ENCODE data around the gene MICU2. TPM values are rescaled to one million over a fixed set of nuclear protein-coding genes. Genes with fewer than 3 reads are reported as not detected.

The MICU2 gene
- total and polyA plus RNA-seq, 5 donors from 2014 or later, result 38.8 to 50.5 (median 45.5) TPM

- DNase-seq (peak in 2 of 3 donors; percentile 17 to 39), ATAC-seq (ENCODE audit: low read depth in 2 of 2) (peak; percentile 64 to 82)
- Histone ChIP-seq H3K4me1 (ENCODE audit: control insufficient read depth, insufficient read depth, low read length, poor library complexity, severe bottlenecking) (peaks cover 27% of the 10 kb centered on the region), H3K36me3 (ENCODE audit: control insufficient read depth, insufficient read depth, low read length) (peaks cover 9% of the 10 kb centered on the region), H3K9me3 (ENCODE audit: control insufficient read depth in 2 of 2, low read length in 2 of 2) (peaks cover 4 to 13% of the 10 kb centered on the region in 2 experiments), H3K27ac (ENCODE audit: insufficient read depth, low read length, poor library complexity, severe bottlenecking) (peak overlapping the region; percentile 47), H3K27me3 (ENCODE audit: control insufficient read depth, insufficient read depth, low read length) (no peaks in the 10 kb centered on the region), H3K4me3 (ENCODE audit: low read depth, low read length) (peak overlapping the region; percentile 69)
- H3K4me1 Mint-ChIP-seq, result peaks cover 24 to 60% (median 45%) of the 10 kb centered on the region in 4 donors
- peaks cover 0 to 11% (median 2%) of the 10 kb centered on the region in 7 donors for H3K9me3 Mint-ChIP-seq
- H3K4me3 Mint-ChIP-seq, result peak overlapping the region; percentile 2 to 69 (median 31)
- H3K27ac Mint-ChIP-seq, result peak overlapping the region in 2 of 3 donors; percentile 45 to 55
- no peaks in the 10 kb centered on the region for H3K27me3 Mint-ChIP-seq
- H3K36me3 Mint-ChIP-seq, result peaks cover 11% of the 10 kb centered on the region
Observed at GRCh38 chr13:21579754-21580316, 24.1 kb downstream of the MICU2 start.

- Histone ChIP-seq H3K4me3 (ENCODE audit: low read depth, low read length) (peak overlapping the region; percentile 2), H3K9me3 (ENCODE audit: control insufficient read depth in 2 of 2, low read length in 2 of 2) (peaks cover 4 to 13% of the 10 kb centered on the region in 2 experiments), H3K27me3 (ENCODE audit: control insufficient read depth, insufficient read depth, low read length) (no peaks in the 10 kb centered on the region), H3K36me3 (ENCODE audit: control insufficient read depth, insufficient read depth, low read length) (peaks cover 9% of the 10 kb centered on the region), H3K4me1 (ENCODE audit: control insufficient read depth, insufficient read depth, low read length, poor library complexity, severe bottlenecking) (peaks cover 27% of the 10 kb centered on the region), H3K27ac (ENCODE audit: insufficient read depth, low read length, poor library complexity, severe bottlenecking) (no peak overlapping the region)
- Mint-ChIP-seq H3K9me3 (peaks cover 0 to 11% (median 2%) of the 10 kb centered on the region in 7 donors), H3K4me1 (peaks cover 30 to 70% (median 52%) of the 10 kb centered on the region in 4 donors), H3K4me3 (no peak overlapping the region), H3K27me3 (no peaks in the 10 kb centered on the region), H3K27ac (no peak overlapping the region), H3K36me3 (peaks cover 15% of the 10 kb centered on the region)
- DNase-seq (no peak), ATAC-seq (ENCODE audit: low read depth in 2 of 2) (no peak)
Observed at GRCh38 chr13:21578748-21579147, 25.2 kb downstream of the MICU2 start.

- no peaks in the 10 kb centered on the region for H3K27me3 Mint-ChIP-seq
- H3K36me3 ChIP-seq (ENCODE audit: control insufficient read depth, insufficient read depth, low read length), result peaks cover 3% of the 10 kb centered on the region
- no peak for DNase-seq
- peaks cover 23% of the 10 kb centered on the region for H3K4me1 ChIP-seq (ENCODE audit: control insufficient read depth, insufficient read depth, low read length, poor library complexity, severe bottlenecking)
- no peaks in the 10 kb centered on the region for H3K9me3 ChIP-seq (ENCODE audit: control insufficient read depth in 2 of 2, low read length in 2 of 2)
- no peaks in the 10 kb centered on the region for H3K27me3 ChIP-seq (ENCODE audit: control insufficient read depth, insufficient read depth, low read length)
- peak overlapping the region in 1 of 4 donors; percentile 18 for H3K4me3 Mint-ChIP-seq
- no peak overlapping the region for H3K4me3 ChIP-seq (ENCODE audit: low read depth, low read length)
- H3K27ac Mint-ChIP-seq, result no peak overlapping the region
- H3K9me3 Mint-ChIP-seq, result peaks cover 0 to 3% (median 0%) of the 10 kb centered on the region in 7 donors
- peaks cover 8% of the 10 kb centered on the region for H3K36me3 Mint-ChIP-seq
- no peak overlapping the region for H3K27ac ChIP-seq (ENCODE audit: insufficient read depth, low read length, poor library complexity, severe bottlenecking)
- no peak for ATAC-seq (ENCODE audit: low read depth in 2 of 2)
- peaks cover 27 to 64% (median 42%) of the 10 kb centered on the region in 4 donors for H3K4me1 Mint-ChIP-seq
Observed at GRCh38 chr13:21576426-21576825, 27.5 kb downstream of the MICU2 start.

DNA sequence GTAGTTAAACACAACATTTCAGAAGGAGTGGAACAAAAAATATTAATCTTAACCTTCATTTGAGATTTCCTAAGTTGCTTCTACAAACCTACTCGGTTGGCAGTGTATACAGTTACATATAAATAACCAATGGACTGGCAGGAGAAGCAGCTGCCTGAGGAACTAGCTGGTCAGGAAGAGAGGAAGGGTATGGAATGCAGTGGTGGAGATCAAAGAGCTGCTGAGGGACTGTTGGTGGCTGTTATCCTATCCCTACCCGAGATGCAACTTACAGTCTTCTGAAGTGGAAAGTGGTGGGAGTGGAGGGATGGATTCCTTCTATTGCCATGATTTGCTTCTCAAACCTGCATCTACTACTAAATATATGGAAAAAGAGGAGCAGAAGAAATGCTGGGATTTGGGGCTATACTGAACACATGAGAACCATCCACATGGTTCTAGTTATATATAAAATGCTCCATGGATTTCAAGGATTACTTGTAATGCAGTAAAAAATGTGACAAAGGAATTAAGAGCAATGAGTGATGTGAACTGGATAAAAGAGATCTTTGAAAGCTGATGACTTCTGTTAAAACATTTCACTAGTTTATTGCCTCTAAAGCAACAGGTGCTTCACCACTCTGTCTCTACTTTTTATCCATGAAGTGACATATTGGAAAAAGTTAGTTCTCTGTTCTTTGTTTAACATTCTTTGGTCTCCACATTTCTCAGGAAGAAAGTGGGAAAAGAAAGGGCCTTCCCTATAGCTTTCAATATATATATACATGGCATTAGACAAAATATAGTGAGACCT, 29.9 kb downstream of the MICU2 start:
- Mint-ChIP-seq H3K4me1 (peaks cover 23 to 53% (median 39%) of the 10 kb centered on the region in 4 donors), H3K9me3 (no peaks in the 10 kb centered on the region), H3K27me3 (no peaks in the 10 kb centered on the region), H3K36me3 (peaks cover 8% of the 10 kb centered on the region), H3K27ac (peak overlapping the region in 2 of 3 donors; percentile 18 to 27), H3K4me3 (no peak overlapping the region)
- ATAC-seq (ENCODE audit: low read depth in 2 of 2) (no peak), DNase-seq (no peak)
- peaks cover 3% of the 10 kb centered on the region for H3K4me1 ChIP-seq (ENCODE audit: control insufficient read depth, insufficient read depth, low read length, poor library complexity, severe bottlenecking)
- peaks cover 3% of the 10 kb centered on the region for H3K36me3 ChIP-seq (ENCODE audit: control insufficient read depth, insufficient read depth, low read length)
- H3K27ac ChIP-seq (ENCODE audit: insufficient read depth, low read length, poor library complexity, severe bottlenecking), result no peak overlapping the region
- no peaks in the 10 kb centered on the region for H3K27me3 ChIP-seq (ENCODE audit: control insufficient read depth, insufficient read depth, low read length)
- H3K9me3 ChIP-seq (ENCODE audit: control insufficient read depth in 2 of 2, low read length in 2 of 2), result no peaks in the 10 kb centered on the region
- H3K4me3 ChIP-seq (ENCODE audit: low read depth, low read length), result no peak overlapping the region

DNA sequence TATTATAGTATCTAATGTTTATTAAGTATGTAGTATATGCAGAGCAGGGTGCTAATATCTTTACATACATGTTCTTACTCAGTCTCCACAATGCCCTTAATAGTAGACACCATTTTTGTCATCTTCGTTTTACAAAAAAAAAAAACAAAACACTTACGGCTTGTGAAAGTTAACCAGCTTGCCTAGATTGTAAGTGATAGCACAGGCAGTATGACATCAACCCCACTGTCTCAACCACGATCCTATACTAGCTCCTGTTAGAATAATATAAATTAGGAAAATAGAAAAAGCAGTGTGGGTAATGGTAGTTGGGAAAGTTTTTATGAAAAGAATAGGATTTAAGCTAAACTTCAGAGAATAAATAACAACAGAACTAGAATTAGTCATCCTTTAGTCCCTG, 34.3 kb downstream of the MICU2 start:
- Mint-ChIP-seq H3K9me3 (peaks cover 0 to 2% (median 0%) of the 10 kb centered on the region in 7 donors), H3K4me3 (no peak overlapping the region), H3K4me1 (peaks cover 34 to 40% (median 36%) of the 10 kb centered on the region in 4 donors), H3K36me3 (peaks cover 18% of the 10 kb centered on the region), H3K27me3 (no peaks in the 10 kb centered on the region), H3K27ac (peak overlapping the region in 1 of 3 donors; percentile 22)
- Histone ChIP-seq H3K4me3 (ENCODE audit: low read depth, low read length) (no peak overlapping the region), H3K4me1 (ENCODE audit: control insufficient read depth, insufficient read depth, low read length, poor library complexity, severe bottlenecking) (no peaks in the 10 kb centered on the region), H3K27ac (ENCODE audit: insufficient read depth, low read length, poor library complexity, severe bottlenecking) (no peak overlapping the region), H3K36me3 (ENCODE audit: control insufficient read depth, insufficient read depth, low read length) (peaks cover 24% of the 10 kb centered on the region), H3K27me3 (ENCODE audit: control insufficient read depth, insufficient read depth, low read length) (no peaks in the 10 kb centered on the region), H3K9me3 (ENCODE audit: control insufficient read depth in 2 of 2, low read length in 2 of 2) (no peaks in the 10 kb centered on the region)
- ATAC-seq (ENCODE audit: low read depth in 2 of 2) (no peak), DNase-seq (no peak)

- Histone ChIP-seq H3K36me3 (ENCODE audit: control insufficient read depth, insufficient read depth, low read length) (peaks cover 32% of the 10 kb centered on the region), H3K4me3 (ENCODE audit: low read depth, low read length) (no peak overlapping the region), H3K9me3 (ENCODE audit: control insufficient read depth in 2 of 2, low read length in 2 of 2) (no peaks in the 10 kb centered on the region), H3K27ac (ENCODE audit: insufficient read depth, low read length, poor library complexity, severe bottlenecking) (no peak overlapping the region), H3K4me1 (ENCODE audit: control insufficient read depth, insufficient read depth, low read length, poor library complexity, severe bottlenecking) (no peaks in the 10 kb centered on the region), H3K27me3 (ENCODE audit: control insufficient read depth, insufficient read depth, low read length) (no peaks in the 10 kb centered on the region)
- ATAC-seq (ENCODE audit: low read depth in 2 of 2) (no peak), DNase-seq (no peak)
- Mint-ChIP-seq H3K9me3 (peaks cover 0 to 2% (median 0%) of the 10 kb centered on the region in 7 donors), H3K27ac (peak overlapping the region in 1 of 3 donors; percentile 24), H3K4me3 (no peak overlapping the region), H3K27me3 (no peaks in the 10 kb centered on the region), H3K36me3 (peaks cover 24% of the 10 kb centered on the region), H3K4me1 (peaks cover 28 to 37% (median 30%) of the 10 kb centered on the region in 4 donors)
Observed at GRCh38 chr13:21568854-21569253, 35.1 kb downstream of the MICU2 start.

DNA sequence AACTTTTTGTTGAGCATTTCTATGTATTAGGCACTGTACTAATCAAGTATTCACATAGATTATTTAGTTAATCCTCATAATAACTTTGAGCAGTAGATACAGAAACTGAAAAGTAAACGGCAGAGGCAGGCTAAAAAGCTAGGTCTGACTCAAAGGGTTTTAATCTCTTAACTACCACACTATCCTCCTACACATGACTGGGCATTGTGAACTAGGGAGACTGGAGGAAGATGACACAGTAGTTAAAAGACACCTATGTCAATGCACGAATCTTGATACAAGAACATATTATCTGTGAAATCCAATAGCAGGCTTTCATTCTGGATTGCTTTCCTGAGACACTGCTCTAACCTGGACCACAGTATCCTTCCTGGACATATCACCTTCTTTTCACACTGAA, 36.3 kb downstream of the MICU2 start:
- Mint-ChIP-seq H3K4me1 (peaks cover 25 to 32% (median 30%) of the 10 kb centered on the region in 4 donors), H3K4me3 (no peak overlapping the region), H3K36me3 (peaks cover 33% of the 10 kb centered on the region), H3K27me3 (no peaks in the 10 kb centered on the region), H3K27ac (peak overlapping the region in 1 of 3 donors; percentile 9), H3K9me3 (peaks cover 0 to 2% (median 0%) of the 10 kb centered on the region in 7 donors)
- Histone ChIP-seq H3K4me1 (ENCODE audit: control insufficient read depth, insufficient read depth, low read length, poor library complexity, severe bottlenecking) (no peaks in the 10 kb centered on the region), H3K27me3 (ENCODE audit: control insufficient read depth, insufficient read depth, low read length) (no peaks in the 10 kb centered on the region), H3K9me3 (ENCODE audit: control insufficient read depth in 2 of 2, low read length in 2 of 2) (no peaks in the 10 kb centered on the region), H3K27ac (ENCODE audit: insufficient read depth, low read length, poor library complexity, severe bottlenecking) (no peak overlapping the region), H3K4me3 (ENCODE audit: low read depth, low read length) (no peak overlapping the region), H3K36me3 (ENCODE audit: control insufficient read depth, insufficient read depth, low read length) (peaks cover 40% of the 10 kb centered on the region)
- DNase-seq (peak in 1 of 3 donors; percentile 8), ATAC-seq (ENCODE audit: low read depth in 2 of 2) (no peak)

Measured in CD4-positive, CD25-positive, alpha-beta regulatory T cell (primary cell).